Lower leg skin (tissue), 4 donors: Measurements from ENCODE around the gene PPIH. TPM values are rescaled to one million over a fixed set of nuclear protein-coding genes. Genes with fewer than 3 reads are reported as not detected.

Experiments used
- DNase-seq, 2 donors: peaks; one replicate each; pipeline ENCODE4 v3.0.0-alpha.2; 2019; ENCODE audit warnings: low spot score in 2 of 2
- H3K4me3 ChIP-seq: fragments of 200-600 bp; sonication (generic); 2 replicates; pipeline ENCODE4 v1.5.1; 2017; ENCODE audit warnings: mild to moderate bottlenecking, low read depth; ENCODE audit not compliant: poor library complexity, severe bottlenecking
- POLR2A ChIP-seq, 2 donors: fragments of 450-650 bp; IDR thresholded peaks; one replicate each; pipeline ENCODE4 v1.6.1; 2016 to 2017; ENCODE audit warnings: antibody characterized with exemption in 2 of 2, mild to moderate bottlenecking in 1 of 2, moderate library complexity in 1 of 2
- WGBS, 2 donors: methylation state at CpG; one replicate each; pipeline ENCODE4 v1.1.5; 2018; 5-methylcytosine and 5-hydroxymethylcytosine counted together
- intact Hi-C: fragments of 100-400 bp; cut with DNase I; formaldehyde crosslinking; loops from one replicate; pipeline ENCODE4 v1.15.0; 2023; ENCODE audit warnings: low total_unique reads
- total RNA-seq, 4 donors: library from RNA; depleted of rRNA; stranded (reverse); fragments of >200 nt; gene quantifications; one replicate each; pipeline ENCODE4 v1.1.0, GENCODE V29; 2016
- TF ChIP-seq, protein P1 (sequence below), 3 donors: fragments of 450-650 bp; IDR thresholded peaks; one replicate each; pipeline ENCODE4 v1.5.1; 2016; ENCODE audit warnings: antibody characterized with exemption in 3 of 3, mild to moderate bottlenecking in 3 of 3, moderate library complexity in 2 of 3

Gene PPIH
- total RNA-seq, 4 donors from 2014 or later: 16.2 to 25.7 (median 20.5) TPM

DNA sequence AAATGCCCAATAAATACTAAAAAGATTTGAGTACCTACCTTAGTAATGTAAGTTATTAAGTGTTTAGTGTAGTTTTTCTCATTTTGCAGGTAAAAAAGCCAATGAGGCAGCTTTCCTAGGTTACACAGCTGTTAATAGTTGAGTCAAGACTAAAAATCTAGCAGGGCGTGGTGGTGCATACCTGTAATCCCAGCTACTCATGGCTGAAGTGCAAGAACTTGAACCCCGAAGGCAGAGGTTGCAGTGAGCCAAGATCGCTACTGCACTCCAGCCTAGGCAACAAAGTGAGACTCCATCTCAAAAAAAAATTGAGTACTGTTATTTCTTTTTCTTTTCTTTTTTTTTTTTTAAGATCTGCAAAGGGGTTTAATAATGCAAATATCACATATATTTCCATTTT, 31.7 kb downstream of the PPIH start:
- intact Hi-C loops: no loop called here
- no peak for TF ChIP-seq POLR2A (IDR thresholded peaks at IDR 0.05)
- TF ChIP-seq, protein P1, sequence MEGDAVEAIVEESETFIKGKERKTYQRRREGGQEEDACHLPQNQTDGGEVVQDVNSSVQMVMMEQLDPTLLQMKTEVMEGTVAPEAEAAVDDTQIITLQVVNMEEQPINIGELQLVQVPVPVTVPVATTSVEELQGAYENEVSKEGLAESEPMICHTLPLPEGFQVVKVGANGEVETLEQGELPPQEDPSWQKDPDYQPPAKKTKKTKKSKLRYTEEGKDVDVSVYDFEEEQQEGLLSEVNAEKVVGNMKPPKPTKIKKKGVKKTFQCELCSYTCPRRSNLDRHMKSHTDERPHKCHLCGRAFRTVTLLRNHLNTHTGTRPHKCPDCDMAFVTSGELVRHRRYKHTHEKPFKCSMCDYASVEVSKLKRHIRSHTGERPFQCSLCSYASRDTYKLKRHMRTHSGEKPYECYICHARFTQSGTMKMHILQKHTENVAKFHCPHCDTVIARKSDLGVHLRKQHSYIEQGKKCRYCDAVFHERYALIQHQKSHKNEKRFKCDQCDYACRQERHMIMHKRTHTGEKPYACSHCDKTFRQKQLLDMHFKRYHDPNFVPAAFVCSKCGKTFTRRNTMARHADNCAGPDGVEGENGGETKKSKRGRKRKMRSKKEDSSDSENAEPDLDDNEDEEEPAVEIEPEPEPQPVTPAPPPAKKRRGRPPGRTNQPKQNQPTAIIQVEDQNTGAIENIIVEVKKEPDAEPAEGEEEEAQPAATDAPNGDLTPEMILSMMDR (IDR thresholded peaks at IDR 0.05): no peak
- no peak for DNase-seq
- H3K4me3 ChIP-seq: no peak overlapping the region
- WGBS, 2 donors: 58 to 77% methylated on average over 3 of the region's 3 CpGs

DNA sequence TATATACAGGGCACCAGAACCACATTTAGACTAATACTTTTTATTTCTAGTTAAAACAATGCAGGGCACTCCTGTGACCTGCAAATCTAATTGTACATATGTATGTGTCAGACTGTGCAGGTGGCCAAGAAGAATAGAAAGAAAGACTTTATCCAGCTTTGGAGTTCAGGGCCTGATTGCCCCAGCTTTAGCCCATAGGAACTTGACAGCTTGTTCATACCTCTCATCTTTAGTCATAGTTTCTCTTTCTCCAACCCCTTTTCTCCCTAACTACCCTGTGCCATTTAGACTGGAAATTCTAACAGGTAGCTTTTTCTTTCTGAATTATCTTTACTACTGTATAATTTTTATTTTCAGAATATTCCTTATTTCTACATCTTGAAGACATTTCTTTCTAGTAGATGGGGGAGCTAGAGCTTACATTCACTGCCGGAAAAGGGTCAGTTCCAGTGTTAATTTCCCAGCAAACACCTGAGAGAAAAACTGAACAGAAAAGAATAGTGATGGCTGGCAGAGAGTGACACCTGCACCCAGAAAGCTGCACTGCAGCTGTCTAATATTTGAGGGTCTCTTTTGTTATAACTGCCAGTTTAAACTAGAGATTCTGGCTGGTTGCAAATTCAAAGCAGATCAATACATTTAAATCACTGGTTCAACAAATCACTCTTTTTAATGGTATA, 32.4 kb downstream of the PPIH start:
- intact Hi-C loops: no loop called here
- TF ChIP-seq POLR2A (IDR thresholded peaks at IDR 0.05): no peak
- TF ChIP-seq, protein P1 (IDR thresholded peaks at IDR 0.05): no peak
- 81 to 83% methylated on average over 1 of the region's 1 CpG for WGBS, 2 donors

DNA sequence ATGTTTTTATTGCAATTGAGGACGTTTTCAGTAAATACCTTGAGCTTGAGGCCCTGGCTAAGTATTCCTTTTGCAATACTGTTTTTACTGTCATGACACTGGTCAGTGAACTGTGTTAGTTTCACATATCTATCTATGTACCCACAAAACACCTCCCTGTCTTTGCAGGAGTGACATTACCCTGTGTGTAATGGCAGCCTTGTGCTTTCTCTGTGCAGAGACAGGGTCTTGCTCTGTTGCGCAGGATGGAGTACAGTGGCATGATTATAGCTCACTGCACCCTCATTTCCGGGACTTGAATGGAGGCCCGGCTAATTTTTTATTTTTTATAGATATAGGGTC, 32.9 kb downstream of the PPIH start:
- TF ChIP-seq, protein P1 (IDR thresholded peaks at IDR 0.05): no peak
- no peak for TF ChIP-seq POLR2A (IDR thresholded peaks at IDR 0.05)
- intact Hi-C loops: no loop called here
- no peak for DNase-seq
- 70 to 79% methylated on average over 4 of the region's 4 CpGs for WGBS, 2 donors
- H3K4me3 ChIP-seq: no peak overlapping the region

More for the DNA sequence above, 32.4 kb downstream of the PPIH start:
- no peak for DNase-seq
- H3K4me3 ChIP-seq: no peak overlapping the region

DNA sequence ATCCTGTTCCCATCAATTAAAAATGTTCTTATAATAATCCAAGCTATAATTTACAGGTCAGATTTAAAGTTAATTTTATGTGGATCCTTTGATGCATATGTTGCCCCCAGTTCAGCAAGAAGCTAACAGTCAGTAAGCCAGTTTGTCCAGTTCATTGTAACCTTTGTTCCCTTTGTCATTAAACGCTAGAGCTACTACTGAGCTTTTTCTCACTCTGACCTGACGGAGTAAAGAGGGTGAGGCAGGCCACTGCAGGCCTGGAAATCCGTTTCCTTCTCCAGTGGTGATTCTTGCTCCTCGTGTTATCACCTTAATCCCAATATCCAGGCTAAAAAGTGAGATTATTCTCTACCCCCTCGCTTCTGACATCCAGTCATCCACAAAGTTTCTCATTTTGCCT, 34.2 kb downstream of the PPIH start:
- H3K4me3 ChIP-seq: no peak overlapping the region
- TF ChIP-seq POLR2A (IDR thresholded peaks at IDR 0.05): no peak
- TF ChIP-seq, protein P1 (IDR thresholded peaks at IDR 0.05): no peak
- intact Hi-C loops: no loop called here
- WGBS, 2 donors: 39 to 57% methylated on average over 5 of the region's 5 CpGs
- DNase-seq: no peak

DNA sequence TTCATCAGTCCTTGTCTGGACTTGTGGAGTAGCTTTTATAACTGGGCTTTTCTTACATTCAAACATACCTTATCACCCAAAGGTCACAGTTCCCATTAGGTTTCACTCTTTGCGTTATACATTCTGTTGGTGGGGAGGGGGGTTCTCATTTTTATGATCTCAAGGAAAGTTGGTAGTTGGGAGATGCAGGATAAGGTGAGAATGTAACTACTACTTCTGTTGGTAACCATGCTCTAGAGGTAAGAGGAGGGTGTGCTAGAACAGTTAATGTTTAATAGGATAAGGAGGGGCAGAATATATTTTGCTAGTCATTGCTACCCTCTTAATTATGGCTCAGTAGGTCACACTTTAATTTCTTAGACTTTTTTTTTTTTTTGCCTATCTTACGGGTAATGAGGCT, 34.7 kb downstream of the PPIH start:
- TF ChIP-seq, protein P1 (IDR thresholded peaks at IDR 0.05): no peak
- TF ChIP-seq POLR2A (IDR thresholded peaks at IDR 0.05): no peak
- H3K4me3 ChIP-seq: no peak overlapping the region
- no peak for DNase-seq
- 65 to 67% methylated on average over 2 of the region's 2 CpGs for WGBS, 2 donors
- intact Hi-C loops: no loop called here
